M059J (cell line): ENCODE results near the gene KLHL29. TPM values are rescaled to one million over a fixed set of nuclear protein-coding genes. Genes with fewer than 3 reads are reported as not detected.

Experiments
- DNase-seq: peaks from one replicate; pipeline ENCODE4 v3.0.0-alpha.2; 2012; ENCODE audit warnings: low read depth
- total RNA-seq: library from RNA; depleted of rRNA; stranded (reverse); fragments of >200 nt; shearing (Covaris generic); gene quantifications from 2 replicates; pipeline ENCODE4 v1.2.3, GENCODE V29; 2014

Gene KLHL29
- total RNA-seq, 1 experiment from 2014 or later: 0.67 TPM

- peak; percentile 13 for DNase-seq
These were observed 165.0 kb downstream of the KLHL29 start for GRCh38 chr2:23549821-23550530.

GRCh38 chr2:23550553-23550952 is 165.6 kb downstream of the KLHL29 start:
- DNase-seq: no peak

GRCh38 chr2:23551875-23552274 is 166.9 kb downstream of the KLHL29 start:
- no peak for DNase-seq

- DNase-seq: no peak
These were observed 168.6 kb downstream of the KLHL29 start for GRCh38 chr2:23553561-23553960.

GRCh38 chr2:23554054-23554697 is 169.2 kb downstream of the KLHL29 start:
- DNase-seq: no peak

GRCh38 chr2:23555944-23556343 is 171.0 kb downstream of the KLHL29 start:
- DNase-seq: no peak

GRCh38 chr2:23556929-23557328 is 171.9 kb downstream of the KLHL29 start:
- DNase-seq: no peak

GRCh38 chr2:23557455-23557854 is 172.5 kb downstream of the KLHL29 start:
- no peak for DNase-seq

GRCh38 chr2:23559561-23560239 is 174.7 kb downstream of the KLHL29 start:
- DNase-seq: no peak

GRCh38 chr2:23561088-23561487 is 176.1 kb downstream of the KLHL29 start:
- peak; percentile 23 for DNase-seq

- DNase-seq: no peak
These were observed 176.6 kb downstream of the KLHL29 start for GRCh38 chr2:23561544-23561943.

- no peak for DNase-seq
These were observed 177.2 kb downstream of the KLHL29 start for GRCh38 chr2:23562143-23562542.

GRCh38 chr2:23563151-23563550 is 178.2 kb downstream of the KLHL29 start:
- no peak for DNase-seq

- peak; percentile 89 for DNase-seq
These were observed 179.0 kb downstream of the KLHL29 start for GRCh38 chr2:23563673-23564614.

- DNase-seq: peak; percentile 96
These were observed 179.6 kb downstream of the KLHL29 start for GRCh38 chr2:23564615-23564960.

GRCh38 chr2:23565374-23565773 is 180.4 kb downstream of the KLHL29 start:
- no peak for DNase-seq

GRCh38 chr2:23565814-23566213 is 180.8 kb downstream of the KLHL29 start:
- peak; percentile 23 for DNase-seq

GRCh38 chr2:23566241-23567142 is 181.5 kb downstream of the KLHL29 start:
- peak; percentile 24 for DNase-seq

- no peak for DNase-seq
These were observed 182.3 kb downstream of the KLHL29 start for GRCh38 chr2:23567161-23567756.

GRCh38 chr2:23568211-23568610 is 183.2 kb downstream of the KLHL29 start:
- no peak for DNase-seq
